Stimulated activated CD4-positive, alpha-beta T cell treated with anti-CD3 and anti-CD28 coated beads, Interleukin-12 subunit alpha, Interleukin-12 subunit beta, amount 100 ng/mL, for 48 hours (primary cell): Measurements from ENCODE around the gene CR1.
"Not testable (repeated sequence)": the region's sequence is repeated elsewhere in the genome, so short reads cannot be mapped to it uniquely, and the experiment has no call there.

Experiments used
- DNase-seq, 3 donors: peaks; one replicate each; pipeline ENCODE4 v3.0.0-alpha.2; 2020; ENCODE audit warnings: low read depth in 2 of 3, low spot score in 1 of 3

Gene CR1

GRCh38 chr1:207638487-207639145 is 142.7 kb downstream of the CR1 start:
- not testable (repeated sequence) for DNase-seq

DNA sequence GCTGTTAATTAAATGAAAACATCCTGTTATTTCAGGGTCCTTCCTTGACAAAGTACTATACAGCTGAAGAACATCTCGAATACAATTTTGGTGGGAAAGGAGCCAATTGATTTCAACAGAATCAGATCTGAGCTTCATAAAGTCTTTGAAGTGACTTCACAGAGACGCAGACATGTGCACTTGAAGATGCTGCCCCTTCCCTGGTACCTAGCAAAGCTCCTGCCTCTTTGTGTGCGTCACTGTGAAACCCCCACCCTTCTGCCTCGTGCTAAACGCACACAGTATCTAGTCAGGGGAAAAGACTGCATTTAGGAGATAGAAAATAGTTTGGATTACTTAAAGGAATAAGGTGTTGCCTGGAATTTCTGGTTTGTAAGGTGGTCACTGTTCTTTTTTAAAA is 143.4 kb downstream of the CR1 start:
- DNase-seq = not testable (repeated sequence)

GRCh38 chr1:207644166-207644851 is 148.4 kb downstream of the CR1 start:
- DNase-seq = no peak

- DNase-seq = peak; percentile 55 to 72 (median 59)
These were observed 149.1 kb downstream of the CR1 start, which contains the start of gene CR1L for GRCh38 chr1:207644852-207645634. Gene CR1L, plus strand, starts transcription at chr1:207645133. Its CDS starts 101 bp downstream, at chr1:207645234.

- no peak for DNase-seq
These were observed 149.7 kb downstream of the CR1 start for GRCh38 chr1:207645635-207646081.

- DNase-seq = no peak
These were observed 150.2 kb downstream of the CR1 start for GRCh38 chr1:207646171-207646570.

DNA sequence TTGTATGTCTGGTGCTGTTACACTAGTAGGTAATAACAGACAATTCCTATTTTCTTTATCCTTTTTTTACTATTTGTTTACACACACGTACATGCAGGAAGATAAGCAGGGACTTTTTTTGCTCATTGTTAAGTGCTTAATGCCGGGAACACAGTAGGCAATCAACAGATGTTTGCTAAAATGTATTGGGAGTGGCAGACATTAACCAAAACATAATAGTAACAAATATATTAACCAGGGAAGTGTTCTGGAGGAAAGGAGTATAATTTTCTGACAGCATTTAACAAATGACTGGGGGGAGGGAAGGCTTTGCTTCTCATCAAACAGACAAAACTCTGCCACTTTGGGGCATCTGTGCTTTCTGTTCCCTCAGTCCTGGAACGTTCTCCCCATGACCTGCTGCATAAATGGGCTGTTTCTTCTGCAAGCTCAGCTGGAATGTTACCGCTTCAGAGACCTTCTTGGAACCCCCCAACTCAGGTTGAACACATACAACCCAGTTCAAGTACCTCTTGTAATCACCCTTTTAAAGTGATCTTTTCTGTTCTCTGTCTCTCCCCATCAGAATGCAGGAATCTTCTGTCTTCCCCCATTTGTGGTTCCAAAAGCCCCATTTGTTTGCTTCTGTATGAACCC is 151.1 kb downstream of the CR1 start:
- no peak for DNase-seq

- DNase-seq = no peak
These were observed 151.8 kb downstream of the CR1 start for GRCh38 chr1:207647671-207648333.

GRCh38 chr1:207648334-207649209 is 152.6 kb downstream of the CR1 start:
- DNase-seq = no peak

DNA sequence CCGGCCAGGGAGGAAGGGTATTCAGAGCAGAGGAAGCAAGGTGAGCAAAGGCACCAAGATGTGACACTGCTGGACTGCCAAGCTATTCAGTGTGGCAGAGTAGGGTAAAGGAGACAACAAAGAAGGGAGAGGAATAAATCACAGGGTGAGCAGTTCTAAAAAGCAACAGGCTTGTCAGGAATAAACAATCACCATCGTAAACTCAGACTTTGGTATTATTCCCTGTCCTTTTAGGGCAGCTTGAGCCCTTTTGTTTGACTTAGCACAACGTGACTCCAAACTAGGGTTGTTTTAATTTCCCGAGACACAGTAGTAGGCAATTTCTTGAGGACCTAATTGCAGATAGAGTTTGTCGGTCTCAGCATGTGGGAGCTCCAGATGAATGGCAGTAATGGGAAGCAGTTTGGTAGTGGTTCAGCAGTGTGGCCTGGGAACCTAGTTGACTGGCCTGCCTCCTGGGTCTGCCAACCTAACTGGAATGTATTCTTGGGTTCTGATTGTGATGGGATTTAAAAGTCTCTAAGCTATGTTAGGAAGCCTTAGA is 153.3 kb downstream of the CR1 start:
- DNase-seq = no peak

DNA sequence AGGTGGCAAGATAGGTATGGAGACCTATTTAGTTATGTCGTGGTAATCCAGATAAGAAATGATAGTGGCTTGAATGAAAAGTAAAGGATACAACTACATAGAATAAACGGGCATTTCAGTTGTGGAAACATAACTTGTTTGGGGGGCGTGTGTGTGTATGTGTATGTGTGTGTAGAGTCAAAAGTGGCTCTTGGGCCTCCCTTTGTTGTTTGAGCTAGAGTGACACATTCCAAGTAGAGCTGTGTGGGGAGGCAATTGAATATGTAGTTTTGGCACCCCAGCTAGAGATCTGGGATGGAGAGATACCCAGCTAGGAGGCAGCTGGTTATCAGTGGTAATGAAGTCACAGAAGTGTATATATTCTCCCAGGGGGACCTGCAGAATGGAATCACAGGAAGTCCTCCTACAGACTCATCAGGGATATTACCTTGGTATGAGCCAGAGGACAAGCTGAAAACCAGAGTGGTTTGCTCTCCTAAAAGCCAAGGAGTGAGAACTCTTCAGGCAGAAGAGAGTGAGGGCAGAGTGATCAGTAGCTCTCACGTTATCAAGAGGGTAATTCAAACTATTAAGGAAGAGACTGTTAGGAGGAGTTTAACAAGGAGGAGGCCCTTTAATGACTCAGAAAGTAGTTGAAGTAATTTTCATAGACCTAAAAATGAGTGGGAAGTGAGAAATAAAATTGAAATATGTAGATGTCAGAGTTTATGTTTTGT is 154.1 kb downstream of the CR1 start:
- DNase-seq = no peak

DNA sequence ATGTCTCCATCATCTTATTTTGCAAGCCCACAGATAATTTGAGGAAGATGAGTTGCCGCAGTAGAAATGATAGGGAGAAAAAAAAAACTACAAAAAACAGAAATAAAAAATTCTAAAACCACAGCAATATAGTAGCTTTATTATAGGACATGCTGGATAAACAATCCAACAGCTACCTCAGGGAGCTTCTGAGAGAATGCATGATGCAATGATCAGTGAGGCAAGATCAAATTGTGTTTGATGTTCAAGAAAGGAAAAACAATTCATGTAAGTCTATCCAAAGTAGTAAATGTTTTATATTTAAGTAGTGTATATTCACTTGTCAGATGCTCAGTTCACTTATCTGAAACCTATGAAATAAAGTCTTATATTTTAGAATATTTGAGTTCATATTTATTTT is 155.6 kb downstream of the CR1 start:
- DNase-seq = no peak

DNA sequence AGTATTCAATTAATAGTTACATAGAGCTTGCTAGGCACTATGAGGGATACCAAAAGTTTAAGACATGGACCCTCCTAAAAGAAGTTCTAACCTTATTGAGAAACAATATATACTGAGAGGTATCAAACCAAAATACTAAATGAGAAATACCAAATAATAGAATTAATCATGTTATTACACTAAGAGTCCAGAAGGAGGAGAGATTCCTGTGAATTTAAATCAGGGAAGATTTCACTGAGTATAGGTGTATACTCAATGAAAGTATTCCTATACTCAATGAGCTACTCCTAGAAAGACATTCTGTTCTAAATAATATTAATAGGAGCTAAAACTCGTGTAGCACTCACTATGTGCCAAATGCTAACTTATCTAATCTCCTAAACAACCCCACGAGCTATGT is 158.4 kb downstream of the CR1 start:
- no peak for DNase-seq

- no peak for DNase-seq
These were observed 162.5 kb downstream of the CR1 start for GRCh38 chr1:207658408-207658807.

DNA sequence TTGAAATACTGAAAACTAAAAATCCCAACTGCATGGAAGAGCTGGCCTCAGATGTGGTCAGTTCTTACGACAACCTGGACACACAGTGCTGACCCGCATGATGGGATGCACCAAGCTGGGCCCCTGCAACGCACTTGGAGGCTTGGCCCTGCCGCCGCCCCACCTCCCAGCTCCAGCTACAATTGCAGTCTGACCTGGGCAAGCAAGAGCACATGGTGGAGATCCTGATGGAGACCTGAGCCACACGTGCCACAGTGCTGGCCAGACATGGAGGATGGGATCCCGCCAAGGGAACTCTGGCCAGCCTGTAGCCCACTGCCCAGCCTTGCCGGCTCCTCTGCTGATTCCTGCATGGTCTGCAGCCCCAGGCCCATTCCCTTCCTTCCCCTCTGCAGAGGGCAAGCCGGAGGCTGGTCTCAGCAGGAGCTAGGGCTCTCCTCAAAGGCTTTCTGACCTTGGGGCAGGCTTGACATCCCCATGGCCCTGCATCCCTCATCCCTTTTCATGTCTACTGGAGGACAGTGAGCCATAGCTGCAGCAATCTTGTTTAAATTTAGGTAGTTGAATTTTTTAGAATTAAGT is 163.0 kb downstream of the CR1 start:
- no peak for DNase-seq

- no peak for DNase-seq
These were observed 163.7 kb downstream of the CR1 start for GRCh38 chr1:207659545-207660153.

GRCh38 chr1:207661420-207661819 is 165.5 kb downstream of the CR1 start:
- DNase-seq = not testable (repeated sequence)

GRCh38 chr1:207666342-207666741 is 170.4 kb downstream of the CR1 start:
- no peak for DNase-seq
